Nephron progenitor cell (in vitro differentiated cells): Measurements from ENCODE around the gene YKT6.

Experiments used
- DNase-seq: peaks from one replicate; pipeline ENCODE4 v3.0.0; 2021
- H3K27ac Mint-ChIP-seq: 2 replicates; pipeline ENCODE4 v1.8.0; 2021; ENCODE audit warnings: mild to moderate bottlenecking, moderate library complexity, mixed read lengths
- H3K27me3 Mint-ChIP-seq: 2 replicates; pipeline ENCODE4 v1.8.0; 2021; ENCODE audit warnings: mild to moderate bottlenecking, low read depth, mixed read lengths; ENCODE audit not compliant: poor library complexity
- H3K36me3 Mint-ChIP-seq: 2 replicates; pipeline ENCODE4 v1.8.0; 2021; ENCODE audit warnings: low read depth, mixed read lengths
- H3K4me1 Mint-ChIP-seq: 2 replicates; pipeline ENCODE4 v1.8.0; 2021; ENCODE audit warnings: mixed read lengths
- H3K4me3 Mint-ChIP-seq: 2 replicates; pipeline ENCODE4 v1.8.0; 2021; ENCODE audit warnings: mild to moderate bottlenecking, moderate library complexity, mixed read lengths
- H3K9me3 Mint-ChIP-seq: 2 replicates; pipeline ENCODE4 v1.8.0; 2021; ENCODE audit warnings: mild to moderate bottlenecking, moderate library complexity, mixed read lengths
- CTCF ChIP-seq: fragments of 200-600 bp; sonication (generic); IDR thresholded peaks from 2 replicates; pipeline ENCODE4 v1.5.0; 2021; ENCODE audit warnings: antibody characterized with exemption

YKT6 gene

GRCh38 chr7:44189286-44189992 is 11.3 kb upstream of the YKT6 start, which contains the start of gene GCK:
TSS of gene GCK (minus strand) at chr7:44189439. CDS start at chr7:44188953, 486 bp downstream.
- no peak within 1 kb of the TSS for H3K27ac Mint-ChIP-seq
- no peak for TF ChIP-seq CTCF
- peak; percentile 39 for DNase-seq
- peaks cover 44% of the 10 kb centered on the region for H3K4me1 Mint-ChIP-seq
- no peaks in the 10 kb centered on the region for H3K36me3 Mint-ChIP-seq
- no peak within 1 kb of the TSS for H3K4me3 Mint-ChIP-seq
- peaks cover 4% of the 10 kb centered on the region for H3K9me3 Mint-ChIP-seq
- peaks cover 15% of the 10 kb centered on the region for H3K27me3 Mint-ChIP-seq

- Mint-ChIP-seq H3K27me3 (peaks cover 10% of the 10 kb centered on the region), H3K4me1 (peaks cover 36% of the 10 kb centered on the region), H3K36me3 (no peaks in the 10 kb centered on the region), H3K27ac (no peak overlapping the region), H3K9me3 (peaks cover 4% of the 10 kb centered on the region), H3K4me3 (no peak overlapping the region)
- no peak for DNase-seq
- TF ChIP-seq CTCF, result no peak
Observed at GRCh38 chr7:44189993-44190872, 10.5 kb upstream of the YKT6 start.

- peaks cover 10% of the 10 kb centered on the region for H3K27me3 Mint-ChIP-seq
- H3K9me3 Mint-ChIP-seq, result peaks cover 4% of the 10 kb centered on the region
- H3K4me1 Mint-ChIP-seq, result peaks cover 36% of the 10 kb centered on the region
- H3K4me3 Mint-ChIP-seq, result no peak overlapping the region
- no peak overlapping the region for H3K27ac Mint-ChIP-seq
- H3K36me3 Mint-ChIP-seq, result no peaks in the 10 kb centered on the region
- no peak for TF ChIP-seq CTCF
- no peak for DNase-seq
Observed at GRCh38 chr7:44191171-44191570, 9.6 kb upstream of the YKT6 start.

- no peak overlapping the region for H3K27ac Mint-ChIP-seq
- H3K4me3 Mint-ChIP-seq, result no peak overlapping the region
- TF ChIP-seq CTCF, result no peak
- no peaks in the 10 kb centered on the region for H3K36me3 Mint-ChIP-seq
- peaks cover 27% of the 10 kb centered on the region for H3K27me3 Mint-ChIP-seq
- H3K4me1 Mint-ChIP-seq, result peaks cover 31% of the 10 kb centered on the region
- H3K9me3 Mint-ChIP-seq, result peaks cover 4% of the 10 kb centered on the region
- DNase-seq, result no peak
Observed at GRCh38 chr7:44193011-44193802, 7.6 kb upstream of the YKT6 start.

- no peak for TF ChIP-seq CTCF
- Mint-ChIP-seq H3K9me3 (peaks cover 4% of the 10 kb centered on the region), H3K27ac (no peak overlapping the region), H3K4me1 (peaks cover 24% of the 10 kb centered on the region), H3K4me3 (no peak overlapping the region), H3K27me3 (peaks cover 29% of the 10 kb centered on the region), H3K36me3 (no peaks in the 10 kb centered on the region)
- no peak for DNase-seq
Observed at GRCh38 chr7:44194069-44194468, 6.7 kb upstream of the YKT6 start.
